K562 (cell line): Measurements from ENCODE around the gene ESR2. TPM values are rescaled to one million over a fixed set of nuclear protein-coding genes. Genes with fewer than 3 reads are reported as not detected.

Source experiments
- ATAC-seq: fragments of 200-7000 bp; cut with Tn5 transposase; 3 replicates; pipeline ENCODE4 v1.9.1; 2020; ENCODE audit warnings: moderate library complexity
- BruUV-seq: library from RNA; stranded (reverse); fragments of 400-500 nt; replicated peaks from 2 replicates; lab custom pipeline; 2021; lab: Mats Ljungman, UMichigan
- CTCF ChIA-PET: fragments of 300-600 bp; formaldehyde crosslinking; extraction: SDS; loops from one replicate; lab custom pipeline; 2021; ENCODE audit warnings: low intra/inter-chr PET ratio; lab: Yijun Ruan, JAX
- POLR2A ChIA-PET: fragments of 300-600, 350-650 bp; sonication (Branson Sonifier 250); formaldehyde crosslinking; extraction: SDS; loops from one replicate; lab custom pipeline; 2021; ENCODE audit warnings: antibody characterized with exemption, inconsistent platforms; lab: Yijun Ruan, JAX
- DNase-seq, 4 experiments: peaks; one replicate each; pipeline versions ENCODE4 v3.0.0 to v3.0.0-alpha.2; 2011 to 2018; ENCODE audit warnings: low spot score in 3 of 4, mixed read lengths in 3 of 4; ENCODE audit errors: extremely low read depth in 1 of 4
- FAIRE-seq: peaks from 2 replicates; lab custom pipeline; 2011; peaks lifted over from hg19 to GRCh38; lab: Jason Lieb, UNC
- H2AFZ ChIP-seq: 2 replicates; pipeline ENCODE4 v1.6.0; 2011; ENCODE audit warnings: low read depth, low read length, control low read depth, inconsistent platforms
- H3K27ac ChIP-seq: fragments of 200-600 bp; 3 replicates; pipeline ENCODE4 v1.8.0; 2011; ENCODE audit warnings: low read depth, mild to moderate bottlenecking, control low read depth, inconsistent platforms, low read length, moderate library complexity, mixed read lengths; ENCODE audit errors: extremely low read depth
- H3K27me3 ChIP-seq, 2 experiments: fragments of 300-600 bp in 1 of 2; 2 replicates in 1 of 2; 3 replicates in 1 of 2; pipeline versions ENCODE4 v1.6.0 to v1.8.0; 2011; ENCODE audit warnings: inconsistent platforms in 2 of 2, low read length in 2 of 2, mild to moderate bottlenecking in 1 of 2, mixed read lengths in 1 of 2, moderate library complexity in 1 of 2; ENCODE audit not compliant: control insufficient read depth in 2 of 2, insufficient read depth in 2 of 2
- H3K36me3 ChIP-seq: fragments of 300-600 bp; 3 replicates; pipeline ENCODE4 v1.8.0; 2011; ENCODE audit warnings: mild to moderate bottlenecking, low read length, inconsistent platforms; ENCODE audit not compliant: control insufficient read depth, insufficient read depth
- H3K4me1 ChIP-seq, 2 experiments: fragments of 200-600 bp in 1 of 2; replicated peaks in 1 of 2; 2 replicates in 1 of 2; 3 replicates in 1 of 2; pipeline versions ENCODE4 v1.5.1 to v1.8.0; 2011; ENCODE audit warnings: inconsistent platforms in 2 of 2, low read length in 2 of 2, mild to moderate bottlenecking in 1 of 2, mixed read lengths in 1 of 2, moderate library complexity in 1 of 2; ENCODE audit not compliant: control insufficient read depth in 2 of 2, insufficient read depth in 2 of 2
- H3K4me2 ChIP-seq: 2 replicates; pipeline ENCODE4 v1.6.1; 2011; ENCODE audit warnings: low read length, control low read depth, inconsistent platforms, mixed read lengths; ENCODE audit not compliant: insufficient read depth
- H3K4me3 ChIP-seq: fragments of 200-600 bp; sonication (generic), shearing (Covaris generic); 2 replicates; pipeline ENCODE4 v1.5.1; 2016; ENCODE audit warnings: control low read depth, inconsistent platforms
- H3K79me2 ChIP-seq: fragments of 200-600 bp; 3 replicates; pipeline ENCODE4 v1.8.0; 2011; ENCODE audit warnings: low read length, inconsistent platforms; ENCODE audit not compliant: control insufficient read depth, insufficient read depth
- H3K9ac ChIP-seq, 2 experiments: 2 replicates each; pipeline versions ENCODE4 v1.6.0 to v1.6.1; 2011; ENCODE audit warnings: low read depth in 2 of 2, low read length in 2 of 2, control low read depth in 1 of 2, inconsistent platforms in 1 of 2, mild to moderate bottlenecking in 1 of 2, mixed read lengths in 1 of 2; ENCODE audit not compliant: insufficient read depth in 1 of 2
- H3K9me1 ChIP-seq: one replicate; pipeline ENCODE4 v1.6.0; 2011; ENCODE audit warnings: inconsistent platforms, mild to moderate bottlenecking, low read length, moderate library complexity; ENCODE audit not compliant: control insufficient read depth, insufficient read depth
- H3K9me3 ChIP-seq: replicated peaks from 2 replicates; pipeline ENCODE4 v1.5.1; 2011; ENCODE audit warnings: low read depth, low read length, inconsistent platforms; ENCODE audit not compliant: control insufficient read depth, insufficient read depth
- H4K20me1 ChIP-seq: replicated peaks from 2 replicates; pipeline ENCODE4 v1.6.1; 2011; ENCODE audit warnings: low read length, inconsistent platforms, mixed read lengths; ENCODE audit not compliant: control insufficient read depth, insufficient read depth
- BCLAF1 ChIP-seq, 2 experiments: fragments of 450-650 bp in 1 of 2; IDR thresholded peaks; 2 replicates each; pipeline ENCODE4 v1.6.1; 2011 to 2017; ENCODE audit warnings: low read depth in 2 of 2, antibody characterized with exemption in 1 of 2, borderline replicate concordance in 1 of 2, low read length in 1 of 2, mild to moderate bottlenecking in 1 of 2, mixed read lengths in 1 of 2; ENCODE audit not compliant: control insufficient read depth in 1 of 2
- CHD4 ChIP-seq: fragments of 200-600 bp; sonication (generic); IDR thresholded peaks from 3 replicates; pipeline ENCODE4 v1.6.1; 2012; ENCODE audit warnings: low read depth, mild to moderate bottlenecking, mixed read lengths, low read length, inconsistent platforms; ENCODE audit not compliant: insufficient read depth, insufficient replicate concordance, poor library complexity, severe bottlenecking
- ELF4 ChIP-seq: fragments of 450-650 bp; formaldehyde crosslinking; IDR thresholded peaks from 2 replicates; pipeline ENCODE4 v1.4.0; 2022; ENCODE audit warnings: missing genetic modification characterization
- HNRNPH1 ChIP-seq: fragments of 200-400 bp; formaldehyde crosslinking; optimal IDR thresholded peaks from 2 replicates; pipeline ENCODE3; 2017; ENCODE audit warnings: low read depth, mild to moderate bottlenecking, low read length, moderate library complexity
- ILF3 ChIP-seq: fragments of 450-650 bp; IDR thresholded peaks from 2 replicates; pipeline ENCODE4 v1.6.1; 2018; ENCODE audit warnings: antibody characterized with exemption, mild to moderate bottlenecking, moderate library complexity, borderline replicate concordance
- SRF ChIP-seq, 2 experiments: fragments of 250-450, 450-650 bp in 1 of 2; sonication (Bioruptor Pico) in 1 of 2; sonication (generic) in 1 of 2; formaldehyde crosslinking; IDR thresholded peaks; 2 replicates each; pipeline versions ENCODE4 v1.5.0 to v1.5.1; 2020 to 2022; ENCODE audit warnings: mild to moderate bottlenecking in 1 of 2, missing genetic modification reagents in 1 of 2
- ZC3H4 ChIP-seq: sonication (generic); formaldehyde crosslinking; IDR thresholded peaks from 2 replicates; pipeline ENCODE4 v1.9.0; 2021; ENCODE audit warnings: missing genetic modification reagents, borderline replicate concordance
- ZNF695 ChIP-seq: fragments of 450-650 bp; formaldehyde crosslinking; IDR thresholded peaks from 2 replicates; pipeline ENCODE4 v1.4.0; 2020; ENCODE audit warnings: mild to moderate bottlenecking, moderate library complexity
- WGBS: fragments of 100-300 bp; shearing (Covaris generic); methylation state at CpG from one replicate; pipeline ENCODE4 v1.1.6; 2016; ENCODE audit warnings: low coverage, mixed read lengths; ENCODE audit not compliant: insufficient coverage; ENCODE audit errors: missing lambda C conversion rate; 5-methylcytosine and 5-hydroxymethylcytosine counted together
- in situ Hi-C: fragments of 300-500 bp; cut with MboI; formaldehyde crosslinking; loops from 4 replicates; pipeline ENCODE4 v1.15.0; 2018; ENCODE audit warnings: inconsistent platforms, mixed read lengths
- intact Hi-C: fragments of 100-400 bp; cut with micrococcal nuclease; formaldehyde crosslinking; loops from 2 replicates; pipeline ENCODE4 v1.14.2; 2022
- polyA plus RNA-seq, 8 experiments: library from polyadenylated mRNA; depleted of rRNA in 4 of 8; stranded (reverse) in 5 of 8; unstranded in 3 of 8; fragments of >200 nt; fragmentation: Nextera tagmentation in 2 of 8; fragmentation: Illumina TruSeq in 1 of 8; extraction: Ambion mirVana in 2 of 8; extraction: Trizol in 1 of 8; gene quantifications; 2 replicates each; pipeline versions ENCODE4 v1.2.1 to v1.2.3, GENCODE V29; 2011 to 2014; ENCODE audit warnings: inconsistent platforms in 1 of 8, missing spikeins in 1 of 8
- total RNA-seq, 7 experiments: library from RNA; depleted of rRNA in 6 of 7; stranded (reverse); fragments of >200 nt in 6 of 7; fragmentation: Illumina TruSeq in 2 of 7; extraction: Trizol in 2 of 7; gene quantifications; 2 replicates each; pipeline versions ENCODE4 v1.2.1 to v1.2.3, GENCODE V29; 2011 to 2021; ENCODE audit warnings: low replicate concordance in 1 of 7

ESR2 gene
- total and polyA plus RNA-seq, 9 of the 15 experiments (the other 6 are each of a cell fraction or from before 2014, with no cell fraction given): 0.07 to 3.8 (median 2.0) TPM

GRCh38 chr14:64329149-64329548 lies 35.0 kb upstream of the ESR2 start:
- no peaks in the 10 kb centered on the region; a peak in 1 of 5 replicates for H3K4me1 ChIP-seq
- no peaks in the 10 kb centered on the region for H3K9me1 ChIP-seq
- FAIRE-seq: no peak
- H3K9ac ChIP-seq: no peak overlapping the region
- intact Hi-C loops: no loop called here
- no peaks in the 10 kb centered on the region for H3K9me3 ChIP-seq
- no peaks in the 10 kb centered on the region for H3K79me2 ChIP-seq
- no peak overlapping the region for H3K4me3 ChIP-seq
- ChIA-PET POLR2A (no interaction called here), CTCF (no interaction called here)
- DNase-seq: no peak
- ATAC-seq: no peak
- in situ Hi-C loops: no loop called here
- no peak overlapping the region for H3K27ac ChIP-seq
- no peak overlapping the region for H2AFZ ChIP-seq
- no peak for TF ChIP-seq ZC3H4 (CRISPR knock-in tag)
- TF ChIP-seq CHD4: no peak
- TF ChIP-seq ILF3: no peak
- TF ChIP-seq ZNF695: no peak
- TF ChIP-seq HNRNPH1: no peak
- H3K4me2 ChIP-seq: no peak overlapping the region
- H3K36me3 ChIP-seq: no peaks in the 10 kb centered on the region
- BruUV-seq: no TSS peak
- H4K20me1 ChIP-seq: no peaks in the 10 kb centered on the region
- WGBS: 13% methylated on average over 3 of the region's 3 CpGs
- no peaks in the 10 kb centered on the region for H3K27me3 ChIP-seq

DNA sequence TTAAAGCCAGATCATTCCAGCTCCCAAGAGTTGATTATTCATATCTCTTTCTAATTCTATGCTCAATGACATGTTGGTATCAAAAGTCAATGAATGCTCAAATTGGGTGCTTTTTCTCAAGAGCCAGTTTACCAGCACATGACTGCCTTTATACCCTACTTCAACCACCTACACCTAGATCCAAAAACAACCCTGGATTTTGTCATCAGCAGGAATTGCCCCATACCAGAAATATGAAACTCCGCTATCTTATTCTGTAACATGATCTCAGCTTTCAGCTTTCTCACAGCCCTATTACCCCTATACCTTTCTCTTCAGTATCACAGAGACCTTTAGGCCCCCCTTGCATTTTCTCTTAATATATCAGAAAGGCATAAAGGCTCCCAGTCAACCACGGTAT lies 32.3 kb upstream of the ESR2 start:
- Histone ChIP-seq H3K4me3 (no peak overlapping the region), H3K27me3 (no peaks in the 10 kb centered on the region), H3K9ac (no peak overlapping the region), H3K36me3 (no peaks in the 10 kb centered on the region), H4K20me1 (no peaks in the 10 kb centered on the region), H3K9me3 (no peaks in the 10 kb centered on the region), H3K4me2 (no peak overlapping the region), H3K27ac (no peak overlapping the region), H3K9me1 (no peaks in the 10 kb centered on the region), H3K4me1 (no peaks in the 10 kb centered on the region; a peak in 1 of 5 replicates), H2AFZ (no peak overlapping the region), H3K79me2 (no peaks in the 10 kb centered on the region)
- no TSS peak for BruUV-seq
- 0% methylated on average over 1 of the region's 2 CpGs for WGBS
- in situ Hi-C loops (no loop called here), intact Hi-C loops (no loop called here)
- ATAC-seq (no peak), FAIRE-seq (no peak), DNase-seq (no peak)
- ChIA-PET CTCF (no interaction called here), POLR2A (interaction anchor here (1.6 kb wide), 1 partner anchor 11 kb away, joined by 3 read pairs; no protein-coding TSS in a partner anchor)
- TF ChIP-seq ELF4 (CRISPR knock-in tag): no peak
- TF ChIP-seq SRF (CRISPR knock-in tag; IDR thresholded peaks at IDR 0.05): no peak
- no peak for TF ChIP-seq BCLAF1 (IDR thresholded peaks at IDR 0.05; ENCODE audit: borderline replicate concordance in 1 of 2, control insufficient read depth in 1 of 2, low read depth in 2 of 2, low read length in 1 of 2)
